GM21529 (cell line): ENCODE data around the gene RUFY2.
"Not testable (repeated sequence)": the region's sequence is repeated elsewhere in the genome, so short reads cannot be mapped to it uniquely, and the experiment has no call there.

Experiments
- ATAC-seq: cut with Tn5 transposase; IDR thresholded peaks from one replicate; pipeline ENCODE4 v1.9.1; 2021; ENCODE audit not compliant: unreplicated experiment

Gene RUFY2

DNA sequence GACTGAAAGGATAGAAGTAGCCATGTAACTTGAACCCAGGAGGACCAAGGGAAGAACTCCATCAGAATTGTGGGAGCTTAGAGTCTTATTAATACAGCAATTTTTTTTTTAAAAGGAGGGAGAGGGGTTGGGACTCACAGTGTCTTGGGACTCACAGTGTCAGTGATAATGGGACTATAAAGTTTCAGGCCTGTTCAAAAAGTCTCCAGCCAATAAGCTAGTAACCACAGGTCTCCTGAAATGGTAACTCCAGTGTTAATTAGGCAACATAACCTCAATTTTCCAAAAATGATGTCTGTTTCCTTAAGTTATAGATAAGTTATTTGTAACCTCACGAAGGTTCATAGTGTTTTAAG, 77.6 kb downstream of the RUFY2 start:
- ATAC-seq, result no peak

DNA sequence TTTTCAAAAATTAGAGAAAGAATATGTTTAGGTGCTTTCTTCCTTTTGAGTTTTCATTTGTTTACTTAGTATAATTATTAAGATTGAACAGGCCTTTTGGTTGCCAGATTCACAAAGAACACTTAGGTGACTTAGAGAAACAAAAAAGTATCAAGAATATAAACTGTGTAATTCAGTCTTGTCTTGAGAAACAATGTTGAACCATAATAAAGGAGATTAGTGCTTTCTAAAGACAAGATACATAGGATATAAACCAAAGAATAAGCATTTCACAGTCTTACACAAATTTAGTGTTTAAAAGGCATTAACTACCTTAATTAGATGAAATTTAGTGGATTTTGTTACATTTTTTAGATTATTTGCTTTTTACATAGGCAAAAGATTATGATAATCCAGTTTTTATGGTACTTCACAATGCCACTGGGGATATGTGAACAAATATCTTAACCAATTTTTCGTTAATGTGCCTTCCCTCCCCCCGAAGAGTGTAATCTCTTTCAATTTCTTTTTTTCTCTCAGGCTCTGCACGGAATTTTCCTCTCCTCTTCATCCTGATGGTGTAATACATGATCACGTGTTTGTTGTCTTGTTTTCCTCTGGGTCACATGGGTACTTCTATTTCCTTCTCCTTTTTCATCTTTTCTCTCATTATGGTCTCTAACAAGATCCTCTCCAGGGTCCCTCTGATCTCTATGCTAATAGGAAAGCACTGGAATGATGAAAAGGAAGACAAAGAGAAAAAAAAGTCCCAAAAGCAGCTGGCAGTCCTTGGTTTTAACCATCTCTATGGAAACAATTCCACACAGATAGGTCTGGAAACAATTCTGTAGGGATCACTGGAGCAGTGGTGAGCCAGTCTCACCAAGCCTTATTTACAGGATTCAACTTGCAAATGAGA, 78.9 kb downstream of the RUFY2 start:
- no peak for ATAC-seq

GRCh38 chr10:68324396-68324795, 82.7 kb downstream of the RUFY2 start:
- not testable (repeated sequence) for ATAC-seq

DNA sequence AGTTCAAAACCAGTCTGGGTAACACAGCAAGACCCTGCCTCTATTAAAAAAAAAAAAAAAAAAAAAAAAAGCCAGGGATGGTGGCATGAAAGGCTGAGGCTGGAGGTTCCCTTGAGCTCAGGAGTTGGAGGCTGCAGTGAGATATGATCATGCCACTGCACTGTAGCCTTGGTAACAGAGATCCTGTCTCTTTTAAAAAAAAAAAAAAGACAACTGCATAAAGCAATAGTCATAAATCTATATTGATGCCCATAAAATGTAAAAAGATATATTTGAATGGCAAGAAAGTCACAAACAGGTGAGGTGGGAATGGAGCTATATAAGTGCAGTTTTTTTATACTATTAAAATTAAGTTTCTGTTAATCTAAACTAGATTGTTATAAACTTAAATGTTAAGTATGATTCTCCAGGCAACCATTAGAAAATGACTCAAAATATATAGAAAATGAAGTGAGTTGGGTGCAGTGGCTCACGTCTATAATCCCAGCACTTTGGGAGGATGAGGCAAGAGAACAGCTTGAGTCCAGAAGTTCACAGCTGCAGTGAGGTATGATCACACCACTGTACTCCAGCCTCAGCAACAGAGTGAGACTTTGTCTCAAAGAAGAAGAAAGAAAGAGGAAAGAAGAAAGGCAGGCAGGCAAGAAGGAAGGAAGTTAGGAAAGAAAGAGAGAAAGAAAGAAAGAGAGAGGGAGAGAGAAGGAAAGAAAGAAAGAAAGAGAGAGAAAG, 88.6 kb downstream of the RUFY2 start:
- ATAC-seq, result no peak

DNA sequence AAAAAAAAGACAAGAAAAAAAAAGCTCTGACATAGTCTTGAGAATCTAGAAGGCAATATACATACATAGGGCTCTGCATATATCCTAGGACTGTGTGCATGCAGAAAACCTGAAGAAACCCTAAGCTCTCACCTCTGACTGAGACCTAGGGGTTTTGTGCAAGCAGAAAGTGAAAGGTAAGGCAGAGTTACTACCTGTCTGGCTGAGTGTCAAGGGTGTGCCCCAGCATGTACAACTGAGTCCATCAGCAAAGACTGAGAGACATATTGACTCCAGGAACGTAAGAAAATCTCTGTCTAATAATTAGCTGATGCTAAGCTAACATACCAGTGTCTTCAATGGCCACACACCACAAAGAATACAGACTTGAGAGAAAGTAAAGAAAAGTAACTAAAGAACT, 91.5 kb downstream of the RUFY2 start:
- no peak for ATAC-seq

GRCh38 chr10:68314930-68315329, 92.1 kb downstream of the RUFY2 start:
- not testable (repeated sequence) for ATAC-seq

DNA sequence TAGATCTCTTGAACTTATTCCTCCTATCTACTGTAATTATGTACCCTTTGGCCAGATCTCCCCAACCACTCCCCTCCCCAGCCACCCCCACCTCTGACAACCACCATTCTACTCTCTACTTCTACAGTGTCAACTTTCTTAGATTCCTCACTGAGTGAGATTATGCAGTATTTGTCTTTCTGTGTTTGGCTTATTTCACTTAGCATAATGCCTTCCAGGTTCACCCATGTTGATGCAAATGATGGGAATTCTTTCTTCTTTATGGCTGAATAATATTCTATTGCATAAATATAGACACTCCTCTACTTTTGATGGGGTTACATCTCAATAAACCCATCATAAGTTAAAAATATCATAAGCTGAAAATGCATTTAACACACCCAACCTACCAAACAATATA, 96.5 kb downstream of the RUFY2 start:
- ATAC-seq, result no peak

DNA sequence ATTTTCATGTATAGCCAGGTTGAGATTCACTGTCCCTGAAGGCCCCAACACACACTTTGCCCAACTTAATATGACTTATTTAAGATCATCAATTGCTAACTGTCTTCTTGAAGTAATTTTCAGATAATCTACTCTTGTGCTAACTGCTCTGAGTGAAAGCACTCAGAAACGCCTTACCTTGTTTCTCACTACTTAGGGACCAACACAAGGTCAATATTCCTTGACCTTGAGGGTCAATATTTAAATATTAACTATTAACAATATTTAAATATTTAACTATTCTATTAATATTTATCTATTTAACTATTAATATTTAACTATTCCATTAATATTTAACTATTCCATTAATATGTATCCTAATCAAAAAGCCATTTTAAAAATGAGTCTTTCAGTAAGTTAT, 101.2 kb downstream of the RUFY2 start:
- no peak for ATAC-seq

DNA sequence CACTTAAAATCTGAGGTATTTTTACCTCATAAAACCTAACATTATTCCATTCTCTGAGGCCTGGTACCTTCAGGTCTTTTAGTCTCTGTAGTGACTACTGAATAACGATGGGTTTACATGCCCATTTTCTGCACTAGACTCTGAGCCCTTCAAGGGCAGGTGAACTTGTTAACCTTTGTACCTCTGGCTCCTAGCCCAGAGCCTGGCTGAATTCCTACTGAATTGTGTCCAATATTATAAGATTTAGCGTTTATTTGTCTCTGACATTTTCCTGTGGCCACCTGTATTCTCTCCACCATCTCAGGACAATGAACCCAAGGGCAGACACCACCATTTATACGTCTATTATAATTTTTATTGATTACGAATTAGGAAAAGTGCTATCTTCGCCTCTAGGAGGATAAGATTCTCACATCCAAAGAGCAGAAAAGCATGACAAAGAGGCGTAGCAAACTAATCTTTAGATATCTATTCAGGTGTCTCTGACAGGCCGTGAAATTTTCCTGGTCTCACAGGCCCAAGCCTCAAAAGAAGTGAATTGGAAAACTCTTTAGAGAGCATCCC, 103.1 kb downstream of the RUFY2 start:
- ATAC-seq, result no peak

GRCh38 chr10:68302871-68303270, 104.2 kb downstream of the RUFY2 start:
- ATAC-seq, result no peak

GRCh38 chr10:68302503-68302823, 104.6 kb downstream of the RUFY2 start:
- ATAC-seq, result no peak

- peak; percentile 77 for ATAC-seq
Observed at GRCh38 chr10:68301790-68302502, 105.1 kb downstream of the RUFY2 start.

DNA sequence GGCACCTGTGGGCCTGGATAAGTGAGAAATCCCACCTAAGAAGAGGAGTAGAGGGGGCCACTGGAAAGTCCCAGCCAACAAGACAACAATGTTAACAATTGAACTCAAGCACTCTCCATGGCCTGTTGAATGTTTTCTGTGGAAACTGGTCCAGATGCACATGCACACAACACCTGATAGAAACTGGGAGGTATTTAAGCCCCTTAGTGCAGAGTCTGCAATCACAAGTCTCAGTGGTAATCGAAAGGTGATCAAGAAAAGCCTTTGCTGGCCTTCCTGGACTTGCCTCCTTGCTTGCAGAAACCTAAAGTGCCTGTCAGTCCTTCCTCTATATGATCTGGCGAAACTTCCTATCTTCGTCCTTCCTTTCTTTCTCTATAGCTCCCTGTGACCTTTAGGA, 105.8 kb downstream of the RUFY2 start:
- no peak for ATAC-seq

DNA sequence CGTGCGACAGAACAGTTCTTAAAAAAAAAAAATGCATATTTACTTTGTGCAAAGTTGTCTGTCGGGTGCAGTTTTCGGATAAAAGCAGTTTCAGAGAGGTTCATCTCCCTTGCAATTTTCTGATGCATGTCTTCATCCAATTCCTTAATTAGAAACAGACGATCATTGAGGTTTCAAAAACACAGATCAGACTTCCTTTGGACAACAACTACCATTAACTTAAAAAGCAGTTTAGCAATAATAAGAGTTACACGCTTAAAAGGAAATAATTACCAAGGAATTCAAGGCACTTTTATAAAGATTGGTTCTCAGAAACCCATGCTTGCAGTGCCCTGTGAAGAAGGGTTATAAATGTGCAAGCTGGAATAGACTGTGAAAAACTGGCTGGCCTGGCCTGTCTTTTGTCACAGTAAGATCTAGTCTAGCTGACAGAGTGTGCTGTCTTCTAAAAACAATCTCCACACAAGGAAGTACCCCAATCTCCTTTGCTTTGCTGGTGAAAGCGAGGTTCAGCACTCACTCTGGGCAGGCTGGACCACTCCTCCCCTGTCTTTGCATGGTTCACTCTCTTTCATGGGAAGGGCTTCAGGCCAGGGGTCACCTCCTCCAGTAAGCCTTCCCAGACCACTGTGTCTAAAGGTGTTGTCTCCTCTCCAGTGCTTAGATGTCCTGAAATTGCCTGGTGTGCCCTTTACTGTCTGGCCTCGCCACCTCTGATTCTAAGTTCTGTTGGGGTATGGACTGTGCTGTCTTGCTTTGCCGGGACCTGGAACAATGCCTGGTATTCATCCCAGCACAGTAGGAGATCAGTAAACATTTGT, 110.0 kb downstream of the RUFY2 start:
- no peak for ATAC-seq
